GM10847 (cell line): ENCODE measurements around the gene TBC1D9.

Source experiments
- POLR2A ChIP-seq: IDR thresholded peaks from 2 replicates; pipeline ENCODE4 v1.6.1; 2011; ENCODE audit not compliant: insufficient read length; ENCODE audit errors: extremely low read depth

The TBC1D9 gene

DNA sequence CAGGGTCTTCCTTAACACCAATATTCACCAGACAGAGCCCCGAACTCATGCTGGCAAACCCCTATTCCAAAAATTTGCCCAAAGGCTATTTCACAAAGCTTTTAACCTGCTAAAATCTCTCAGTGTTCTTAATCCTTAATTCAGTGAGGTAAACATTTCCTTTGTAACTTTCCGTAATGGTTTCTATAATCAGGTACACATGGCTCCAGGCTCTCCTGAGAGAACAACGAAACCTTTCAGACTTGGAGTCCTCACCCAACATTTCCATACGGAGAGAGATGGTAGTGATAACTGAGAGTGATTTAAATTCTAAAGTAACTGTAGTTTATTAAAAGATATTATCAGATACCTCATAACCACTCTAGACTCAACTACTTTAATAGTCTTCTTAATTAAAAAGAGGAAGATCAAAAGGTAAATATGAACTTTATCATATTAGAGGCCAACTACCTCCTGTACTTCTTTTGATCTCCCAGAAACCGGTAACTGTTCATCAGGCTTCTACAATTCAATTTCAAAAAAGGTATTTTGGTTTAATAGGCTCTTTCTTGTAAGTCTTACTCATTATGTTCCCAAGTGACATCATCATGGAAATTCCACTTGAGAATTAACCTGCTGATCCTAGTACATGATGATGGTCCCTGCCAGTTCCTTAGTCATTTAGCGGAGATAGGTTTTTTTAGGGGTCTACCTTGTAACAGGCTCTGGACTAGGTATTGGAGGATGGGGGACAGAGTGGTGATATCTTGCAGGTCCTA, 96.1 kb downstream of the TBC1D9 start:
- TF ChIP-seq POLR2A: no peak

DNA sequence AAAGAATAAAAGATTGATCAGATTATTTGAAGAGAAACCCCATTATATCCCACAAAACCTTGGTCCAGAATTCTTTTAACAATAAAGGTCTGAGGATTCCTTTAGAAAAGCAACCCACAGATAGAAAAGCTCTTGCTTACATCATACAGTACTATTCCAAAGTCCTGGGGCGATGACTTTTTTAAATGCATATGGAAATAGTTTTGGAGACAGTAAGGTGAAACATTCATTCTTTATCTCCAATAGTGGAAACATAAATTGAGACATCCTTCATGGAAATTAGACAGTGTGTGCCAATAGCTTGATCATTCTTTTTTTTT, 101.7 kb downstream of the TBC1D9 start:
- no peak for TF ChIP-seq POLR2A

DNA sequence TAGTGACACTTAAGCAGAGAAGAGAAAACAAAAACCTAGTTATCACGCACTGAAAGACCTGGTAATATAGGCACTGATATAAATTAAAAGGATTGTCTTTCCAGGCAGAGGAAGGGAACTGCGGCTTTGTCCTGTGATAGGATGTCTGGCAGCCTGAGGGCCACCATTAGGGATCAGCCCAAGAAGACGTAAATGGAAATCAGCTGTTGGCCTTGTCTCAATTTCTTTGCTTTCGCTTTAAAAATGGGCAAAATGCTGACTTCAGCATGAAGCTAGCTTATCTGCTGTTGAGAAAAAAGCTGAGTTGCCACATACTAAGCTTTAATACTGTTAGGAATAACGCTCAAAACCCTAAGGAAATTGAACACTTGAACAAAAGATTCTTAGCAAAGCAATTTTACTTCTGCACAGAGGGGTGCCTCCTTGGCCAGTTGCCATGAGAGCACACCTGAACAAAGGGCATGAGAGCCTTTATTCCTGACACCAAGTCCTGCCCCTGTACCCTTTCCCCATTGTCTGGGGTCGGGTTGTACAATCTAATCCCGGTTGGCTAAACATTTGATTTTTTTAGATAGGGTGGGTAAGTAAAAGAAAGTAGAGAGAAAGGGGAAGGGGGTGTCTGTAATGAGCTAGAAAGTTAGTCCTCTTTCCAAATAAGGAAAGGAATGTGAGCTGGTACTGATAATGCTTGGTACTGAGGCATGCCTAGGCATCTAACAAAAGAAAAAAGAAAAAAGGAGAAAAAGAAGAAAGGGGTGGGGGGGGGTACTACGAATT, 102.3 kb downstream of the TBC1D9 start:
- TF ChIP-seq POLR2A: no peak

DNA sequence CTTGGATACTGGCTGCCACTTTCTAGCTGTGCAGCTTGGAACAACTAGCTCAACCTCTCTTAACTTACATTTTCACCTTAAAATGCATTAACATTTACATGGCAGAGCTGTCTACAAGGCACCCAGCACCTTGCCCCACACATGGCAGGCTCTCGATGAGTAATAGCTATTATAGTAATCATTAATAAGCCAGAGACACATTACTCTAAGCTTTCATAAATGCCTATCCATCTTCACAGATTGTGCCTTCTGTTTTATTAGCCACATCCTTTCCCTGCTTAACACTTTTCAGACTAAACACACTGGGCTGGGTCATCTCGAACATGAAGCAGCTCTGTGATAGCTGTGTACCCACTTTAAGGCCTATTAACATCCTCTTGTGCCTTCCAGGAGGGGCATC, 103.6 kb downstream of the TBC1D9 start:
- no peak for TF ChIP-seq POLR2A

DNA sequence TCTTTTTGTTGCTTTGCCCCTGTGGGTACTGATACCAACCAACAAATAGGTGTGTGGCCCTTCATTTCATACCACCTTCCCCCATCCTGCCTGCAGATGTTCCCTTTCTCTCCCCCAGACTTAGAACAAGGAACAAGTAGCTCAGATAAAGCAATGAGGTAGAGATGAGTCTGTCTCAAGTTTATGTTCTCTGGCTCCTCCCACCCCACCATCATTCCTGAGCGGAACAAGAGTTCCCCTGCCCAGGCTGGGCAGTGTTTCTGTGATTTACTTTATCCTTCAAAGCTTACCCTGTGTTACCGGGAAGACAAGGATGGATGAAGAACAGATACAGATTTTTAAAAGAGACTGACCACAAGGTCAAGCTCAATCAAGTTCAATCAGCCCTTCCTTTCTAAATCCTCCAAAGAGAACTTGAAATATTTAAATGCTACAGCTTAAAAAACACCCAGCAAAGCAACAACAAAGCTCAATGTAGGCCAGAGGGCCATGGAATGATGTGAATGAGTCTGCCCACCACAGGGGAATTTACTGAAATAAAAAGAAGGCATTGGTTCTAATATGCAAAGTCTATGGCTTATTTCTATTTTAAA, 107.4 kb downstream of the TBC1D9 start:
- TF ChIP-seq POLR2A: no peak

DNA sequence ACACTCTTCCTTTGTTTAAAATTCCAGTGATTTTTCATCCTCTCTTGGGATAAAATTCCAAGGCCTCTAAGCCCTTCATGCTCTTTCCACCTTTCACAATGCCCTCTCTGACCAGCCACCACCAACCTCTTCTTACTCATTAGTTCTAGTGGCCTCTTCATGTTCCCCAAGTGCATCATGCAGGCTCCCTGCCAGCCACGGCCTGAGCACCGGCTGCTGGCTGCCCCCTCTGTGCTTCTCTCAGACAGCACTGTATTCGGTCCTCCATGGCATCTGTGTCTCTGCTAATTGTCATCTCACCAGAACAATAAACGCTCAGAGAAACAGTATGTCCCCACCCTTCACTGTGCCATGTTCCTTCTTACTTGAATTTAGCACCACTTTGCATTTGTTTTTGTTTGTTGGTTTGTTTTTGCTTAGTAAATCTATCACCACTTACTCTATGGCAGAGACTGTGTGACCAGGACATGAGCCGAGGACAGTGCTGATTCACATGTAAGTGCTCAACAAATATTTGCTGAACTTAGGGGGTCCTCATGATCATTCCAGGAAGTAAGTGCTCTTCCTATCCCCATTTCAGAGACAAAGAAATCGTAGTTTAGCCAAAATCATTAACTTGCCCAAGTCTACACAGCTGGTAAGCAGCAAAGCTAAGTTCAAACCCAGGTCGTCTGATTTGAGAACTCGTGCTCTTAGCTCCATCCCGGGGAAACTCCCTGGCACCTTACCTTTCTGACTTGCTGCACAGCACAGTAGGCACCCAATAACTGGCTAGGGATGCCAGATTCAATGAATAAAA, 110.4 kb downstream of the TBC1D9 start:
- TF ChIP-seq POLR2A: no peak

DNA sequence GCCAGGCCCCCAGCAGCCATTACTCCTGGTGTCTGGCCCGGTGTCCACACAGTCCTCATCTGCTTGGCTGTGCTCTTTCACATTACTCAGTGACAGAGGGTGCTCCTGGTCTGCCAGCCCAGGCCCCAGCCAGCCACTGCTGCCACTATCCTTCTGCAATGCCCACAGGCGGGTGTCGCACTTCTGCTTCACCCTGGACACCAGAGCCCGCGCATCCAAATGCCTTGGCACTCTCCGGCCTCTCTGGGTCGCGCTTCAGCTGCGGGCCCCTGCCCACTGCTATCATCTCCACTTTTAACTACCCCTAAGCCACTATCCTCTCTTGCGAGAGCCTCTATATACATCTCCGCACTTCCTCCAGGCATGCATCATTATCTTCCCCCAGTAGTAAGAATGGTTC, 111.0 kb downstream of the TBC1D9 start:
- no peak for TF ChIP-seq POLR2A

DNA sequence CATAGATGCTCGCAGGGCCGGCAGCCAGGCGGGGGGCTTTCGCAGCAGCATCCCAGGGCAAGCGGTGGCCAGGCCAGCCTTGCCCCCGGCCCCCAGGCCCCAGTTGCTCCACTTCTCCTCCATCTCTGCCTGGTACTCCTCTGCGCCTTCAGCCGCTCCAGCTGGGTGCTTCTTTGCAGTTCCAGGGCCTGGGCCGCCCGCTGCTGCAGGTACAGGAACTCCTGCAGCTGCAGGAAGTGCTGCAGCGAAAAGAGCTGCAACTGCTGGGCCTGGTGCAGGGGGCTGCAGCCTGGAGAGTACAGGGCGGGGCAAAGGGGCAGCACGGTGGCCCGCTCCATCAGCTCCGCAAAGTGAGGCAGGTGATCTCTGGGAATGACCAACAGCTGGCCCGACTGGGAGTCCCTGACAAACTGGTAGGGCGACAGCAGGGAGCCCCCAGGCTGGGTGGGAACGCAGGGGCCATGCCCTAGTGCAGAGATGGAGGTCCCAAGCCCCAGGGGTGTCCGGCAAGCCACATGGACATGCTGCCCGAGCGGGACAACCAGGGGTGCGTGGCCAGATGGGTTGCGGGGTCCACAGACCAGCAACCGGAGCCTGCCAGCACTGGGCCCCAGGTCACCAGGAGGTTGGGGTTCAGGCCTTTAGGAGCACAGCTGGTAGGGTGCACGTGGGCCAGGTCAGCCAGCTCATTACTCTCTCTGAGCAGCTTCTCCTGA, 111.6 kb downstream of the TBC1D9 start:
- TF ChIP-seq POLR2A: no peak

DNA sequence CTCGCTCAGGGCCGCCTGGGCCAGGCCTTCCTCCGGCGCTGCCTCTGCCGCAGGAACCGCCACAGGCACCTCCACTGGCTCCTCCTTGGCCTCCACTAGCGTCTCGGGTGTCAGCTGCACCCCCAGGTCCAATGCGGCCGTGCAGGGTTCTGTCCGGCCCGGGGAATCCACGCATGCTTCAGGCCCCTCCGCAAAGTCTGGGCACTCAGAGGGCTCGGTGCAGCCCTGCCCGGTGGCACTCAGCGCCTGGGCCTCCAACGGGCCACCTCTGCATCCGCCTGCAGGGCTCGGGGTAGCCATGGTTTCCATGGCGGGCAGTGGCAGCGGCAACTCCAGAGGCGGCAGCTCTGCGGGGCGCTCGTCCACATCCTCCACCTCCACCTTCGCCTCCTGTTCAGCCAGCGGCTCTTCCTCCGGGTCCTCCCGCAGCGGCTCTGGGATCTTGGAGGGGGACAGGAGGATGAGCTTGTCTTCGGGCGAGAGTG, 112.6 kb downstream of the TBC1D9 start:
- no peak for TF ChIP-seq POLR2A

DNA sequence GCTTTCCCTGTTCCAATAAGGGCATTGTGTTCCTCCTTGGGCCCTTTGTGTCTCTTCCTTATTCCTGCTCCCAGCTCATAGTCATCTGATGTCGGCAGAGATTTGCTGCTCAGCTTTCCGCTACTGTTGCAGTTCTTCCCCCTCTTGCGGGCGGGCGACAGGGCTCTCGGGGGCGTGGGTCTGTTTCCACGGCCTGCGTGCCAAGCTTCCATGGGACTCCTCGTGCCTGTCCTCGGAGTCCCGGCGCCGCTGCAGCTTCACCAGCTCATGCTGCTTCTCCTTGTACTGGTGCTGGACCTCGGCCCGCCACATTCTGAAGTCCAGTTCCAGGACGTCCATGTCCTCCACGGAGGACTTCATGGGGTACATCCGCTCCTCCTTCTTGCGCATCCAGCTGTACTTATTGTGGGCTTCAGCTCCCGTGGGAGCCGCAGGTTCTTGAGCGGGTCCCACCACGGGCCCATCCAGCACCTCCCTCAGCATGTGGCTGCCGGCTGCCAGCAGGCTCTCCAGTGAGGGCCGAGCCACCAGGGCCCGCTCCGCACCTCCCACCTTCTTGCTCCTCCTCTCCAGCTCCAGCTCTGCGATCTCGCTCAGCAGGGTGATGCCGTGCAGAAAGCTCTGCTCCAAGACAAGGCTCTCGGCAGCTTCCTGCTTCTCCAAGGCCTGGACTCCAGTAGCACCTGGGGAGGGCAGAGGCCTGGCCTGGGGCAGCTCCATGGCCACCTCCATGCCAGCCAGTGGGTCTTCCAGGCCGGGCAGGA, 113.3 kb downstream of the TBC1D9 start:
- TF ChIP-seq POLR2A: no peak

DNA sequence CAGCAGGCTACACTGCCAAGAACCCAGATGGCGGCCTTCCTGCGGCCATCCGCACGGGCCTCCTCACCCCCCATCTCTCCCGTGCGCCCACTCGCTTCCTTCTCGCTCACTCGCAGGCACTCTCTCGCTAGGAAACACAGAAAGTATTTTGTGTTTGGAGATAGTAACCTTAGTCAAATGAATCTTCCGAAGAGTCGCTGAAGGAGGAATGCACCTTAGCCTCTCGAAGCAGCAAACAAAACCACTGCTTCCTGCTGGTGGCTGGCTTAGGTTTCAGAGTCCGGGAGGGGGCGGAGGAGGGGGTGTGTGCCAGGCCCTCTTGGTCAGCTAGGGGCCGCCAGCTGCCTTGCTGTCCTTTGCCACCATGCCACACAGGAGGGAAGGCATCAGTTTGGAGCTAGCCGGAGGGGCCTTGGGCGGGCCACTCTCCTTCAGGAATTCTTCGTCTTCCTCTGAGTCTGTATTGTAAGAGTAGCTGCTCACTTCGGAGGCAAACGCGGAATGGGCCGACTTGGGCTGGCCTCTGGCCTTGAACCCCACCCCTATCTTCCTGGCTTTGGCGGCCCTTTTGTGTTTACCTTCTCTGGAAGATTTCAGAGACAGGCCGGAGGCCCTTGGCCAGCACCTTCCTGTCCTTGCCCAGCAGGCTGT, 114.3 kb downstream of the TBC1D9 start:
- TF ChIP-seq POLR2A: no peak

DNA sequence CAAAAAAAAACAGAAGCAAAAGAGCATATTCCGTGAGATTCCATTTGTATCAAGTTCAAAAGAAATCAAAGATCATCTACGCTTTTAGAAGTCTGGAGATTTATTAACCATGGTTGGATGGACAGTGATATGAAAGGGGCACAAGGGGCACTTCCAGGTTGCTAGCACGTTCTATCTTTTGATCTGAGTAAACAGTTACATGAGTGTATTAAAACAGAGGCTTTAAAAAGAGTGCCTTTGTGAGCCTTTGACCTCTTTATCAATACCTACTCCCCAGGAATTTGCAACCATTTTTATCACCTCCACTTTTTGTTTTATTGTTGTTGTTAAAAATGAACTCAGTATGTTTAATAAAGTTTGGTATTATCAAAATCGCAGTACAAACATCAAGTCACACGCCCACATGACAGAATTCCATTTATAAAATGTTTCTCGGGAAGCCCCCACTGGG, 115.1 kb downstream of the TBC1D9 start:
- no peak for TF ChIP-seq POLR2A

DNA sequence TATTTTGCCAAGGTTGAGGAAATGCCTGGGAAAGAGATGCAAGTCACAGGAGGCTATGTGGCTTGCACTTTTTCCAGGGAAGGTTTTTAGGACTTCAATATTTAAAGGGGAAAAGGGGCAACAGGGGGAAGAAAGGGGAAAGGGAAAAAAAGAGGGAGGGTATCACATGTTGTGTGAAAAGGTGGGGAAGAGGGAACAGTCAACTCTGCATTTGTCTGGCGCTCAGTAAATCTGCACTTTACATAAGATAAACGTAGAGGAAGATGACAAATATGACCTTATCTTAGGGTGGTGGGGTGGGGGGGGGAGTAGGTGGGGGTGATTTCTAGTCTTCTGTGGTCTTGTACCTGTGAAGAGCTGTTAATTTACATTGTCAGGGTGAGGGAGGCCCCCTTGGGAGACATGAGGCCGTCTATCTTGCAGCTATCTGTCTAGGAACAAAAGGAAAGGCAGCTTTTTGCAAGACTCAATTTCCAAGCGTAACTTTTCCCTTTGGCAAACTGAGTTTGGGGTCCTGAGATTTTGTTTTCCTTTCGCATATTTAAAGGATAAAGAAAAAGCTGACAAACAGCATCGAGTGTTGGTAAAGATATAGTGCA, 115.9 kb downstream of the TBC1D9 start:
- TF ChIP-seq POLR2A: no peak
